HL-60 (cell line): Measurements from ENCODE around the gene GABBR2.

Experiments used
- DNase-seq, 2 experiments: peaks; one replicate each; pipeline ENCODE4 v3.0.0-alpha.2; 2010 to 2020; ENCODE audit warnings: low read depth in 1 of 2, low spot score in 1 of 2
- H3K27ac ChIP-seq: fragments of 250-450 bp; sonication (Bioruptor Pico); replicated peaks from 2 replicates; pipeline ENCODE4 v1.5.1; 2020; ENCODE audit warnings: mild to moderate bottlenecking, moderate library complexity
- H3K27me3 ChIP-seq: fragments of 250-450 bp; sonication (Bioruptor Pico); 2 replicates; pipeline ENCODE4 v1.5.1; 2021; ENCODE audit warnings: mild to moderate bottlenecking, moderate library complexity; ENCODE audit not compliant: insufficient read depth, poor library complexity, severe bottlenecking
- H3K4me3 ChIP-seq: replicated peaks from 2 replicates; pipeline ENCODE4 v1.5.1; 2011; ENCODE audit warnings: mild to moderate bottlenecking, control low read depth, low read length; ENCODE audit not compliant: insufficient read depth
- CTCF ChIP-seq: IDR thresholded peaks from one replicate; pipeline ENCODE4 v1.5.1; 2011; ENCODE audit warnings: low read length, control low read depth, inconsistent platforms; ENCODE audit not compliant: insufficient read depth
- GABPA ChIP-seq: IDR thresholded peaks from 2 replicates; pipeline ENCODE4 v1.6.1; 2012; ENCODE audit warnings: low read depth
- POLR2AphosphoS5 ChIP-seq: IDR thresholded peaks from 2 replicates; pipeline ENCODE4 v1.6.1; 2012; ENCODE audit warnings: low read depth
- REST ChIP-seq: IDR thresholded peaks from 2 replicates; pipeline ENCODE4 v1.6.1; 2012; ENCODE audit warnings: low read depth; ENCODE audit not compliant: insufficient replicate concordance
- SPI1 ChIP-seq: IDR thresholded peaks from 2 replicates; pipeline ENCODE4 v1.6.1; 2012; ENCODE audit warnings: low read depth, mild to moderate bottlenecking, borderline replicate concordance

The GABBR2 gene

GRCh38 chr9:98365781-98366180 lies 343.0 kb downstream of the GABBR2 start:
- no peaks in the 10 kb centered on the region for H3K27me3 ChIP-seq
- no peak overlapping the region for H3K27ac ChIP-seq
- no peak overlapping the region for H3K4me3 ChIP-seq
- no peak for DNase-seq
- no peak for TF ChIP-seq REST

- H3K27me3 ChIP-seq: no peaks in the 10 kb centered on the region
- peak in 1 of 2 experiments; percentile 22 for DNase-seq
- TF ChIP-seq CTCF: peak; percentile 42
- no peak for TF ChIP-seq POLR2AphosphoS5
- H3K27ac ChIP-seq: no peak overlapping the region
- H3K4me3 ChIP-seq: no peak overlapping the region
Observed at GRCh38 chr9:98365227-98365669, 343.5 kb downstream of the GABBR2 start.

- Histone ChIP-seq H3K27ac (no peak overlapping the region), H3K4me3 (no peak overlapping the region), H3K27me3 (no peaks in the 10 kb centered on the region)
- no peak for TF ChIP-seq CTCF
- no peak for TF ChIP-seq GABPA
- no peak for TF ChIP-seq SPI1
- no peak for TF ChIP-seq REST
- TF ChIP-seq POLR2AphosphoS5: no peak
- DNase-seq: no peak
Observed at GRCh38 chr9:98364086-98364485, 344.6 kb downstream of the GABBR2 start.

GRCh38 chr9:98363644-98364043 lies 345.1 kb downstream of the GABBR2 start:
- no peaks in the 10 kb centered on the region for H3K27me3 ChIP-seq
- H3K4me3 ChIP-seq: no peak overlapping the region
- no peak for DNase-seq
- no peak for TF ChIP-seq CTCF
- TF ChIP-seq REST: no peak
- TF ChIP-seq POLR2AphosphoS5: no peak
- no peak for TF ChIP-seq GABPA
- H3K27ac ChIP-seq: no peak overlapping the region
